BJ (cell line): ENCODE results near the gene TARBP1. TPM values are rescaled to one million over a fixed set of nuclear protein-coding genes. Genes with fewer than 3 reads are reported as not detected.
A peak's percentile ranks its signal among the peaks of the same experiment; 100 is the strongest.
"Not testable (repeated sequence)": the region's sequence is repeated elsewhere in the genome, so short reads cannot be mapped to it uniquely, and the experiment has no call there.

Experiments used
- CTCF ChIA-PET: fragments of 350-600 bp; formaldehyde crosslinking; extraction: SDS; loops from one replicate; lab custom pipeline; 2021; ENCODE audit warnings: antibody characterized with exemption, inconsistent platforms; lab: Yijun Ruan, JAX
- POLR2A ChIA-PET: fragments of 300-600 bp; sonication (Branson Sonifier 250); formaldehyde crosslinking; extraction: SDS; loops from one replicate; lab custom pipeline; 2021; ENCODE audit warnings: antibody characterized with exemption; lab: Charles Lee
- DNase-seq: peaks from one replicate; pipeline ENCODE4 v3.0.0-alpha.2; 2011; ENCODE audit warnings: low read depth
- H3K27me3 ChIP-seq: 2 replicates; pipeline ENCODE4 v1.6.0; 2011; ENCODE audit warnings: low read length; ENCODE audit not compliant: control insufficient read depth, insufficient read depth
- H3K36me3 ChIP-seq: 2 replicates; pipeline ENCODE4 v1.5.1; 2011; ENCODE audit warnings: low read length; ENCODE audit not compliant: control insufficient read depth, insufficient read depth
- H3K4me3 ChIP-seq: 2 replicates; pipeline ENCODE4 v1.5.1; 2011; ENCODE audit warnings: low read depth, mild to moderate bottlenecking, control low read depth, low read length
- polyA plus RNA-seq: library from polyadenylated mRNA; depleted of rRNA; stranded (reverse); fragments of >200 nt; gene quantifications from 2 replicates; pipeline ENCODE4 v1.2.3, GENCODE V29; 2011
- TF ChIP-seq, protein P1 (sequence below): IDR thresholded peaks from 2 replicates; pipeline ENCODE4 v1.5.1; 2011; ENCODE audit warnings: low read depth, mild to moderate bottlenecking, control low read depth, inconsistent platforms, low read length, moderate library complexity; ENCODE audit not compliant: insufficient read depth

Gene TARBP1
- polyA plus RNA-seq, 1 experiment, result 7.4 TPM

DNA sequence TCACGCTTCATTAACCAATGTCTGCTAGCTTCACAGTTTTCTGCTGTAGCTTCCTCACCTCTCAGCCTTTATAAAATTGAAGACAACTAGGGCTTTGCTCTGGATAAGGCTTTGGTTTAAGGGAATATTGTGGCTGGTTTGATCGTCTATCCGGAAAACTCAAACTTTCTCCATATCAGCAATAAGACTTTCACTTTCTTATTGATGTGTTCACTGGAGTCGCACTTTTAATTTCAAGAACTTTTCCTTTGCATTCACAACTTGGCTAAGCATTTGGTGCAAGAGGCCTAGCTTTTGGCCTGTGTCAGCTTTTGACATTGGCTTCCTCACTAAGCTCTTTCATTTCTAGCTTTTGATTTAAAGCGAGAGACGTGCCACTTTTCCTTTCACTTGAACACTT is 92.9 kb downstream of the TARBP1 start:
- DNase-seq, result no peak
- CTCF ChIA-PET, result interaction anchor here (0.7 kb wide), 1 partner anchor 26 kb away, joined by 6 read pairs; no protein-coding TSS in a partner anchor
- Histone ChIP-seq H3K4me3 (no peak overlapping the region), H3K36me3 (no peaks in the 10 kb centered on the region), H3K27me3 (no peaks in the 10 kb centered on the region)
- POLR2A ChIA-PET, result interaction anchor here (0.6 kb wide), 1 partner anchor 13 kb away, joined by 3 read pairs; no protein-coding TSS in a partner anchor
- TF ChIP-seq, protein P1, sequence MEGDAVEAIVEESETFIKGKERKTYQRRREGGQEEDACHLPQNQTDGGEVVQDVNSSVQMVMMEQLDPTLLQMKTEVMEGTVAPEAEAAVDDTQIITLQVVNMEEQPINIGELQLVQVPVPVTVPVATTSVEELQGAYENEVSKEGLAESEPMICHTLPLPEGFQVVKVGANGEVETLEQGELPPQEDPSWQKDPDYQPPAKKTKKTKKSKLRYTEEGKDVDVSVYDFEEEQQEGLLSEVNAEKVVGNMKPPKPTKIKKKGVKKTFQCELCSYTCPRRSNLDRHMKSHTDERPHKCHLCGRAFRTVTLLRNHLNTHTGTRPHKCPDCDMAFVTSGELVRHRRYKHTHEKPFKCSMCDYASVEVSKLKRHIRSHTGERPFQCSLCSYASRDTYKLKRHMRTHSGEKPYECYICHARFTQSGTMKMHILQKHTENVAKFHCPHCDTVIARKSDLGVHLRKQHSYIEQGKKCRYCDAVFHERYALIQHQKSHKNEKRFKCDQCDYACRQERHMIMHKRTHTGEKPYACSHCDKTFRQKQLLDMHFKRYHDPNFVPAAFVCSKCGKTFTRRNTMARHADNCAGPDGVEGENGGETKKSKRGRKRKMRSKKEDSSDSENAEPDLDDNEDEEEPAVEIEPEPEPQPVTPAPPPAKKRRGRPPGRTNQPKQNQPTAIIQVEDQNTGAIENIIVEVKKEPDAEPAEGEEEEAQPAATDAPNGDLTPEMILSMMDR, result no peak

DNA sequence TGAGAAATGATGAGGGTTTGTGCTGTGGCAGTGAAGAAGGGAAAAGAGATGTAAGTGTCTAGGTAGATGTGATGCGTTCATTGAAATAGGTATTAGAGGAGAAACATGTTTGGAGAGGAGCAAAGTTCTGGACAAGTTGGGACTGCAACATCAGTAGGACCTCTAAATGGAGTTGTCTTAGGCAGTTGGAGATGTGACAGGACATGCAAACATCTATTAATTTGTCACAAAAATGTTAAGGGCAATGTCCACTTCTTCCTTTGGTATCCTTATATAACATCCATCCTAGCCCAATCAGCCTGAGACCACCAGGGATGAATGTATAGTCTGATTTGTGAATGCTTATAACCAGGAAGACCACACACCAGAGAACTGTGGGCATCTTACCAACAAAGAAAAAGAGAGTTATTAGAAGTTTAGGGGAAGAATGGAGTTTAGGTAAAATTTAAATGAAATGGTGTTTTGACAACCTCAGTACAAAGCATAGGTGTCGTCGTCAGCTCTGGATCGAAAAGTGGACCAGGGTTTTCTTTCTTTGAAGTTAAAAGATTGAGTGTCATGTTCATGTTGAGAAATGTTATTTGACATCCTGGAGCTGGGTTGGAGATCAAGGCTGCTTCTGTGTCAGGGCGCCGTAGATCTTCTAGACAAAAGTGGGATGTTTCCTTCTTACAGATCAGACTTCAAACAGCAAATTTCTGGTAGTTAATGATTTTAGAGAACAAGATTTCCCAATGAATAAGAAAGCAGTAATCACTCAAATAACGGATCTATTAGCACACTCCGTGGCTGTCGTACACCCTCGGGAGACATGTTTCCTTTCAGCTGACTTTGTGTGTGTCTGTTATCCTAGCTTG is 97.1 kb downstream of the TARBP1 start:
- Histone ChIP-seq H3K4me3 (no peak overlapping the region), H3K36me3 (peaks cover 6% of the 10 kb centered on the region), H3K27me3 (no peaks in the 10 kb centered on the region)
- TF ChIP-seq, protein P1, result no peak
- ChIA-PET CTCF (no interaction called here), POLR2A (no interaction called here)
- no peak for DNase-seq

DNA sequence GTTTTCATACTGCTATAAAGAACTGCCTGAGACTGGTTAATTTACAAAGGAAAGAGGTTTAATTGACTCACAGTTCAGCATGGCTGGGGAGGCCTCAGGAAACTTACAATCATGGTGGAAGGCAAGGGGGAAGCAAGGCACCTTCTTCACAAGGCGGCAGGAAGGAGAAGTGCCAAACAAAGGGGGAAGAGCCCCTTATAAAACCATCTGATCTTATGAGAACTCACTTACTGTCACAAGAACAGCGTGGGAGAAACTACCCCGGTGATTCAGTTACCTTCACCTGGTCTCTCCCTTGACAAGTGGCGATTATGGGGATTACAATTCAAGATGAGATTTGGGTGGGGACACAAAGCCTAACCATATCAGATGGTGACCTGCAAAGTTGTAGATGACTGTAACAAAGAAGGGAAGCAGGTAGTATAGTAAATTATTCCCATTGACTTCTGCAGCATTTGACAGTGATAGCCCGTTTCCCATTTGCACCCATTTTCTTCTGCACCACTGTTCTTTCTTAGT is 99.3 kb downstream of the TARBP1 start:
- H3K36me3 ChIP-seq, CTCF ChIA-PET, DNase-seq, H3K4me3 ChIP-seq, POLR2A ChIA-PET, H3K27me3 ChIP-seq: not testable (repeated sequence)

DNA sequence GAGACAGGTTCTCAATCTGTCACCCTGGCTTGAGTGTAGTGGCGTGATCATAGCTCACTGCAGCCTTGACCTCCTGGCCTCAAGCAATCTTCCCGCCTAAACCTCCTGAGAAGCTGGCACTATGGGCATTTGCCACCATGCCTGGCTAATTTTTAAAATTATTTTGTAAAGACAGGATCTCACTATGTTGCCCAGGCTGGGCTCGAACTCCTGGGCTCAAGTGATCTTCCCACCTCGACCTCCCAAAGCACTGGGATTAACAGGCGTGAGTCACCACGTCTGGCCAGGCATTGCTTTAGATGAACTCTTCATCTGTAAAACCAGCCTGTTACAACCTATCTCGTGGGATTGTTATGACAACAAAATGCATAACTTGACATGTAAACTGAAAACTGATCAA is 103.3 kb downstream of the TARBP1 start:
- Histone ChIP-seq H3K4me3 (no peak overlapping the region), H3K36me3 (peaks cover 8% of the 10 kb centered on the region), H3K27me3 (no peaks in the 10 kb centered on the region)
- no peak for DNase-seq
- ChIA-PET CTCF (no interaction called here), POLR2A (no interaction called here)
- TF ChIP-seq, protein P1, result no peak

DNA sequence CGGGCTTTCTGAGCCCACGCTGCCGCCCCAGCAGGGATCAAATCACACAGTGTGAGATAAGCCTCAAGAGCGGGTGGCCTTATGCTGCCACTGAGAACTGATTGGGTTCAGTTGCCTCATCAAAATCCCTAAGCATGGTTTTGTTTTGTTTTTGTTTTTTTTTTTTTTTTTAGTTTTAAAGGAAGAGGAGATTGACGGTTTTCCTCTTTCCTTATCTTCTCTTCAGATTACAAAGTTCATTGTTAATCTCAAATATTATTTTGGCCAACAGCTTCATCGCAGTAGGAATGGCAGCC is 105.1 kb downstream of the TARBP1 start:
- CTCF ChIA-PET, result interaction anchor here (0.6 kb wide), 1 partner anchor 31 kb away, joined by 3 read pairs; no protein-coding TSS in a partner anchor
- POLR2A ChIA-PET, result interaction anchor here (0.6 kb wide), 1 partner anchor 1470 kb away, joined by 3 read pairs; no protein-coding TSS in a partner anchor
- Histone ChIP-seq H3K36me3 (peaks cover 5% of the 10 kb centered on the region), H3K4me3 (peak overlapping the region; percentile 81), H3K27me3 (no peaks in the 10 kb centered on the region)
- TF ChIP-seq, protein P1, result no peak
- DNase-seq, result no peak
